Skeletal muscle tissue (tissue), 4 donors: ENCODE results near the gene DDX10. TPM values are rescaled to one million over a fixed set of nuclear protein-coding genes. Genes with fewer than 3 reads are reported as not detected.
"Not testable (repeated sequence)": the region's sequence is repeated elsewhere in the genome, so short reads cannot be mapped to it uniquely, and the experiment has no call there.

Experiments used
- H3K27ac ChIP-seq: one replicate; pipeline ENCODE4 v1.7.0; 2013; ENCODE audit warnings: mild to moderate bottlenecking, low read depth, low read length, inconsistent platforms
- H3K27me3 ChIP-seq, 3 donors: one replicate each; pipeline ENCODE4 v1.7.0; 2013; ENCODE audit warnings: low read length in 3 of 3; ENCODE audit not compliant: control insufficient read depth in 3 of 3, insufficient read depth in 3 of 3
- H3K36me3 ChIP-seq, 3 donors: one replicate each; pipeline ENCODE4 v1.7.0; 2013; ENCODE audit warnings: low read length in 3 of 3; ENCODE audit not compliant: control insufficient read depth in 3 of 3, insufficient read depth in 3 of 3
- H3K4me1 ChIP-seq, 3 donors: one replicate each; pipeline ENCODE4 v1.7.0; 2013; ENCODE audit warnings: low read length in 3 of 3, mild to moderate bottlenecking in 3 of 3; ENCODE audit not compliant: control insufficient read depth in 3 of 3, insufficient read depth in 3 of 3
- H3K4me3 ChIP-seq, 3 donors: one replicate each; pipeline ENCODE4 v1.7.0; 2013; ENCODE audit warnings: low read length in 3 of 3
- H3K9ac ChIP-seq, 3 donors: one replicate each; pipeline ENCODE4 v1.7.0; 2013; ENCODE audit warnings: low read length in 3 of 3, mild to moderate bottlenecking in 3 of 3, moderate library complexity in 2 of 3, low read depth in 1 of 3
- H3K9me3 ChIP-seq, 3 donors: one replicate each; pipeline ENCODE4 v1.7.0; 2013; ENCODE audit warnings: low read length in 3 of 3; ENCODE audit not compliant: control insufficient read depth in 3 of 3
- total RNA-seq: library from RNA; depleted of rRNA; stranded (reverse); fragments of >200 nt; gene quantifications from one replicate; pipeline ENCODE4 v1.2.3, GENCODE V29; 2014
- donor health status: Osteomylitis.

Gene DDX10
- total RNA-seq, 1 donor from 2014 or later: 19.3 TPM

DNA sequence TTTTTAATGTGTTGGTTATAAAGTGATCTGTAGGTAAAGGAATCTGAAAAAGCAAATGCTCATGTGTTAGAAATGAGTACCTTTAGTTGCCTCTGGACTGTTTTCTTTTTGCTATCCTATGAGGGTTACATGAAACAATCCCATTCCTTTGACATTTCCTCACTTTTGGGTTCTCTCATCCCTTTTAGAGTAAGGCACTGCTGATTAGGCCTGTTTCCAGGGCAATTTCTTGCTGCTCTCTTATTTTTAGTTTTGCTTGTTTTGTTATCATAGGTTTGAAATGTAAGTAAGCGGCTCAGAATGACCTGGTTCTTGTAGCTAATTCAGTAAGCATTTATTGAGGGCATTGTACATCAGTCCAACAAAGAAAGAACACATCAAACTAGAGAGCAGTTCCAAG, 138.9 kb downstream of the DDX10 start:
- Histone ChIP-seq H3K9me3 (no peaks in the 10 kb centered on the region), H3K27ac (no peak overlapping the region), H3K4me1 (no peaks in the 10 kb centered on the region), H3K36me3 (no peaks in the 10 kb centered on the region), H3K9ac (peak overlapping the region in 1 of 3 donors; percentile 37), H3K27me3 (no peaks in the 10 kb centered on the region), H3K4me3 (no peak overlapping the region)

DNA sequence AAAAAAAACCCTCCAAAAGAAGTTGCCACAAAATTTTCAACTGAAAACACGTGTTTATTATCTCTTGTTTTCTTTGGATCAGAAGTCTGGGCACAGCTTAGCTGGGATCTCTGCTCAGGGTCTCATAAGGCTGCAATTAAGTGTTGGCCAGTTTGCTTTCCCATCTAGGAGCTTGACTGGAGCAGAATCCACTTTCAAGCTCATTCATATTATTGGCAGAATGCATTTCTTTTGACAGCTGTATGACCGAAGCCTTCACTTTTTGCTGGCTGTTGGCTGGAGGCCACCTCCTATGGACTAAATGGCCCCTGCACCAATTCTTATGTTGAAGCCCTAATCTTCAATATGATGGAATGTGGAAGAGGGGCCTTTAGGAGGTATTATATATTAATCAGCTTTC, 139.6 kb downstream of the DDX10 start:
- no peak overlapping the region for H3K27ac ChIP-seq
- no peak overlapping the region for H3K9ac ChIP-seq
- H3K36me3 ChIP-seq: no peaks in the 10 kb centered on the region
- no peaks in the 10 kb centered on the region for H3K4me1 ChIP-seq
- H3K4me3 ChIP-seq: no peak overlapping the region
- no peaks in the 10 kb centered on the region for H3K9me3 ChIP-seq
- H3K27me3 ChIP-seq: no peaks in the 10 kb centered on the region

DNA sequence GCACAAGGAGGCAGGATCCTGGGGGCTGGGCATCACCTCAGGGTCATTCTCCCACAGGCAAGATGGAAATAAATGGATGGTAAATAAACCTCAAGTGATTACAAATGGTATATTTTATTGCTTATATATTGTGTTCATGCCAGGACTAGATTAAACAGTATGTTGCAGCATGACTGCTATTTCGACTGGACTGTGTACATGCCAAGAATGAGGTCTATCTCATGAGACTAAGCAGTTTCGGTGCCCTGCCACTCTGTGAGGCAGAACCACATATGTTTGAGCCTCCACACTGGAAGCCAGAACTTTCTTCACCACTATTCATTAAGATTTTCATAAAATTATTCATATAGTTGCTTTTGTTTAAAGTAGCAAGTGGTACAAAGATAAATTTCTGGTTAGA, 140.2 kb downstream of the DDX10 start:
- Histone ChIP-seq H3K4me3 (no peak overlapping the region), H3K4me1 (no peaks in the 10 kb centered on the region), H3K9me3 (no peaks in the 10 kb centered on the region), H3K27ac (no peak overlapping the region), H3K27me3 (no peaks in the 10 kb centered on the region), H3K36me3 (no peaks in the 10 kb centered on the region), H3K9ac (no peak overlapping the region)

DNA sequence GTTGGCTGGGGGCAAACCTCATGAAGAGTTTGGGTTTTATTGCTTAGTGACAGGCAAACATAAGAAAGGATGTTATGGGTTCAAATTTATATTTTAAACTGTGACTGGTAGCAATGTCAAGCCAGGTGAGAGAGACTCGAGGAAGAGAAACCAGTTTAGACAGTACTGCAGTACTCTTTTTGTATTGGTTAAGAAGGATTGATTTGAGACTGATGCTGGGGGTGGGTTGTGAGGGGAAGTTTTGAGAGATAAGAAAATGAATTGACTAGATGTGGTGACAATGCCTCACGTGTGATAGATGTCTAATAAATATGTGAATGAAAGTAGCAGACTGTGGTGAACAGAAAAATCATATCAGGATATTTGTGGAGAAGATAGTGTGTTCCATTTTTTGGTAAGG, 142.4 kb downstream of the DDX10 start:
- Histone ChIP-seq H3K27me3 (no peaks in the 10 kb centered on the region), H3K4me1 (no peaks in the 10 kb centered on the region), H3K4me3 (no peak overlapping the region), H3K9ac (no peak overlapping the region), H3K9me3 (no peaks in the 10 kb centered on the region), H3K36me3 (no peaks in the 10 kb centered on the region), H3K27ac (no peak overlapping the region)

DNA sequence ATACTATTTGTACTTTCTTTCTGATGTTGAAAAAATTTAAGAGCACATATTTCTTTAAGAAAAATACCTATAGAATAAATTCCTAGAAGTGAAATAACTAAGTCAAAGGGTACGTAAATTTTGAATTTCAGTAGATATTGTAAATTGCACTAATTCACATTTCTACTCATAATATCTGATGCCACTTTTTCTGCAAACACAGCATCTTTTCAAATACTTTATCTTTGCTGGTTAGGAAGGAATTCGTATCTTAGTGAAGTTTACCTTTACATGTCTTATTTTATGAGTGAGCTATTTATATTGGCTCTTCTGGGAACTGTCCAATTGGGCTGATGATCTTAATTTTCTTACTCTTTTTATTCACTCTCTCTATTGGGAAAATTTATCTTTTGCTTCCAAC, 148.2 kb downstream of the DDX10 start:
- Histone ChIP-seq H3K27ac (no peak overlapping the region), H3K9me3 (no peaks in the 10 kb centered on the region), H3K4me1 (no peaks in the 10 kb centered on the region), H3K4me3 (no peak overlapping the region), H3K27me3 (no peaks in the 10 kb centered on the region), H3K9ac (no peak overlapping the region), H3K36me3 (no peaks in the 10 kb centered on the region)

DNA sequence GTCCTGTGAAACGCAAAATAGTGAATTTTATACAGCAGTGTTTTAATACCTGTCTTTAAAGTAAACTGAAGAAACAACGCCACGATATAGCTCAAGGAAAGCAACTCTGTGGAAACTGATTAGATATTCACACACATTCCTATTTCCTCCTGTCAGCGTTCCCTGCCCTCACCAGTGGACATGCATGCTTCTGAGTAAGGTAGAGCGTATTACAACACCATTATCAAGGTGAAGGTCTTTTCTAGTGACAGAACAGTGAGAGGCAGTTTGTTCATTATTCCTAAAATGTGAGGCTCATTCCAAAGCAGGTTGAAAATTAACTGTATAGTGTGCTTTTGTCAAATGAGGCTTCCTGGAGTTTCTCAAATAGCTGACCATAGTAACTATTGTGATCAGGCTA, 153.1 kb downstream of the DDX10 start:
- Histone ChIP-seq H3K4me3 (no peak overlapping the region), H3K4me1 (no peaks in the 10 kb centered on the region), H3K27ac (no peak overlapping the region), H3K9me3 (no peaks in the 10 kb centered on the region), H3K9ac (no peak overlapping the region), H3K27me3 (no peaks in the 10 kb centered on the region), H3K36me3 (no peaks in the 10 kb centered on the region)

DNA sequence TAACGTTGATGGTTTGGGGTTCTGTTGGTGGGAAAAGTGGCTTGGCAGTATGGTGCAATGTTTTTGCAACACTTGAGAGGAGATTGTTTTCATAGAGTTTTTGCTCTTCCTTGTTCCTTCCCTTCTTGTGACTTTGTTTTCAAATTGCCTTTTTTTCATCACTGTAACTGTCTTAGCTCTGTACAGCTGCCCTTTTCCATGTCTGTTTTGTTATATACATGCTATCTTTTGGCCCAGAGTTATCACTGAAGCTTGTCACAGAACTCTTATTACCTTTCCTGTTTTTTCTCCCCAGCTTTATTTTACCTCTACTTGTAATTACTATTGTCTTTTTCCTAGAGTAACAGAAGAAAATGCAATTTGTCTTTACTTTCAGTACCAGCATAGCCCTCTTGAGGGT, 154.1 kb downstream of the DDX10 start:
- Histone ChIP-seq H3K27me3 (no peaks in the 10 kb centered on the region), H3K36me3 (no peaks in the 10 kb centered on the region), H3K9me3 (no peaks in the 10 kb centered on the region), H3K4me3 (no peak overlapping the region), H3K27ac (no peak overlapping the region), H3K9ac (no peak overlapping the region), H3K4me1 (no peaks in the 10 kb centered on the region)

DNA sequence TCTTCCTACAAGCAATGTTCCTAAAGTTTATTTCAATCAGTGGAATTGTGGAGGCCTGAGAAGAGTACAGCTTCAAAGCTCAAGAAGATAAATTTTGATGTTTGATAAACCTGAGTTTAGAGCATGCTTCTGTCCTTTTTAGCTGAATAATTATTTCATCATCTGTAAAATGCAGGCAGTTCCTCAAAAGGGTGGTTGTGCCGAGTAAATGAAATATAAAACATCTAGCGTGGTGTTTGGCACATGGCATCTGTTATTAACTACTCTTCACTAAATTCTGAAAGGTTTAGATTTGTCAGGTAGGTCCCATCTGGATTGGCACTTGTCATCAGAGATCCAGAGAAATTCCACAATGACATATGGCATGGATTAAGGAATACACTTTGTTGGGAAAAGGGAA, 155.1 kb downstream of the DDX10 start:
- Histone ChIP-seq H3K9me3 (no peaks in the 10 kb centered on the region), H3K4me3 (no peak overlapping the region), H3K27ac (no peak overlapping the region), H3K9ac (no peak overlapping the region), H3K27me3 (no peaks in the 10 kb centered on the region), H3K36me3 (no peaks in the 10 kb centered on the region), H3K4me1 (no peaks in the 10 kb centered on the region)

DNA sequence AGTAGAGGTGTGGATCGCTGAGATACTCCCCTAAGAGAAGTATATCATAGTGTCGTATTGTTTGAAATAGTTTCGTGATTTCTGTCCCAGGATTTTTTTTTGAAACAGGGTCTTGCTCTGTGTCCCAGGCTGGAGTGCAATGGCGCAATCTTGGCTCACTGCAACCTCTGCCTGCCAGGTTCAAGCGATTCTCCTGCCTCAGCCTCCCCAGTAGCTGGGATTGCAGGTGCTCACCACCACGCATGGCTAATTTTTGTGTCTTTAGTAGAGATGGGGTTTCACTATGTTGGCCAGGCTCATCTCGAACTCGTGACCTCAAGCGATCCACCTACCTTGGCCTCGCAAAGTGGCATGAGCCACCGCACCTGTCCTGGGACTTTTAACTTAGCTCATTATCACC, 159.1 kb downstream of the DDX10 start:
- H3K4me3 ChIP-seq, H3K9me3 ChIP-seq, H3K36me3 ChIP-seq, H3K27me3 ChIP-seq, H3K27ac ChIP-seq, H3K9ac ChIP-seq, H3K4me1 ChIP-seq: not testable (repeated sequence)

DNA sequence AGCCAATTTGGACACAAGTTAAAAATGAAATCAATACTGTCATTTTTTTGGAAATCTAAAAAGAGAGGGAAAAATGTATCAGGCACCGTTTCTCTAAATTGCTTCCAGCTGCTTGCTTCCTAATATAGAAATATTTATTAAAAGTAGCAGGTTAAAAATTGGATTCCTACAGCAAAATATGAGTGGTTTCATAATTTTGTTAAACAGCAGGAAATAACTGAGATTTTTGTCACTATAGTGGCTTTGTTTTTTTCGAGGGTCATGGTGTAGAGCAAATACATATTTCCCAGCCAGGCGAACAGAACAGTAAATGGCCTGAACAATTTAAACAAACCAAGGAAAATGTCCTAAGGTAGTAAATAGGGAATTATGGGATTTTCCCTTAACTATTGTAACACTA, 159.7 kb downstream of the DDX10 start:
- Histone ChIP-seq H3K36me3 (no peaks in the 10 kb centered on the region), H3K4me3 (no peak overlapping the region), H3K27me3 (no peaks in the 10 kb centered on the region), H3K4me1 (no peaks in the 10 kb centered on the region), H3K9ac (no peak overlapping the region), H3K27ac (no peak overlapping the region), H3K9me3 (no peaks in the 10 kb centered on the region)

DNA sequence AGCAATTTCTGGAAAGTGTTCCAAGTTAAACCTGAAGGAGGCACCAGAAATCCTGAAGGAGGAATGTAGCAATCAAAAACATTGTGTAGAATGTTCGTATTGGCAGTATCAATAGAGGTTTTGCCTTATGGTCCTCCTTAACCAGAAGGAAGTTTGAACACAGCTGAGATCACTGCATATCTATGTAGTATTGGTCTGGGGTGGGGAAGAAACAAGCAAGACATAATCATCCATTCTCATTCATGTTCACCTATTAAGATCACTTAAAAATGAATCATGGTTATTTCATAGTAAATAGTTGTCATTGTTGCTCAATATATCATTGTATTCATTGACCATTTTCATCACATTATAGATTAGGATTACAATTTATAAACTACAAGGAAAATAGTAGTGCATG, 160.5 kb downstream of the DDX10 start:
- H3K27me3 ChIP-seq: no peaks in the 10 kb centered on the region
- no peaks in the 10 kb centered on the region for H3K4me1 ChIP-seq
- peaks cover 0 to 2% (median 0%) of the 10 kb centered on the region in 3 donors for H3K9me3 ChIP-seq
- H3K27ac ChIP-seq: no peak overlapping the region
- H3K36me3 ChIP-seq: no peaks in the 10 kb centered on the region
- H3K4me3 ChIP-seq: no peak overlapping the region
- H3K9ac ChIP-seq: no peak overlapping the region
